GM12873 (cell line): ENCODE results near the gene C13orf42.

ENCODE experiments used
- TF ChIP-seq, protein P1 (sequence below): IDR thresholded peaks from 2 replicates; pipeline ENCODE4 v1.5.1; 2012; ENCODE audit warnings: low read depth, mild to moderate bottlenecking, moderate library complexity, low read length, control low read depth; ENCODE audit not compliant: insufficient read depth; ENCODE audit errors: missing control alignments

Gene C13orf42

GRCh38 chr13:51063909-51064308 lies 47.2 kb downstream of the C13orf42 start:
- TF ChIP-seq, protein P1, sequence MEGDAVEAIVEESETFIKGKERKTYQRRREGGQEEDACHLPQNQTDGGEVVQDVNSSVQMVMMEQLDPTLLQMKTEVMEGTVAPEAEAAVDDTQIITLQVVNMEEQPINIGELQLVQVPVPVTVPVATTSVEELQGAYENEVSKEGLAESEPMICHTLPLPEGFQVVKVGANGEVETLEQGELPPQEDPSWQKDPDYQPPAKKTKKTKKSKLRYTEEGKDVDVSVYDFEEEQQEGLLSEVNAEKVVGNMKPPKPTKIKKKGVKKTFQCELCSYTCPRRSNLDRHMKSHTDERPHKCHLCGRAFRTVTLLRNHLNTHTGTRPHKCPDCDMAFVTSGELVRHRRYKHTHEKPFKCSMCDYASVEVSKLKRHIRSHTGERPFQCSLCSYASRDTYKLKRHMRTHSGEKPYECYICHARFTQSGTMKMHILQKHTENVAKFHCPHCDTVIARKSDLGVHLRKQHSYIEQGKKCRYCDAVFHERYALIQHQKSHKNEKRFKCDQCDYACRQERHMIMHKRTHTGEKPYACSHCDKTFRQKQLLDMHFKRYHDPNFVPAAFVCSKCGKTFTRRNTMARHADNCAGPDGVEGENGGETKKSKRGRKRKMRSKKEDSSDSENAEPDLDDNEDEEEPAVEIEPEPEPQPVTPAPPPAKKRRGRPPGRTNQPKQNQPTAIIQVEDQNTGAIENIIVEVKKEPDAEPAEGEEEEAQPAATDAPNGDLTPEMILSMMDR: no peak

GRCh38 chr13:51058461-51059167 lies 52.5 kb downstream of the C13orf42 start:
- TF ChIP-seq, protein P1: no peak

GRCh38 chr13:51057906-51058305 lies 53.2 kb downstream of the C13orf42 start:
- TF ChIP-seq, protein P1: no peak

DNA sequence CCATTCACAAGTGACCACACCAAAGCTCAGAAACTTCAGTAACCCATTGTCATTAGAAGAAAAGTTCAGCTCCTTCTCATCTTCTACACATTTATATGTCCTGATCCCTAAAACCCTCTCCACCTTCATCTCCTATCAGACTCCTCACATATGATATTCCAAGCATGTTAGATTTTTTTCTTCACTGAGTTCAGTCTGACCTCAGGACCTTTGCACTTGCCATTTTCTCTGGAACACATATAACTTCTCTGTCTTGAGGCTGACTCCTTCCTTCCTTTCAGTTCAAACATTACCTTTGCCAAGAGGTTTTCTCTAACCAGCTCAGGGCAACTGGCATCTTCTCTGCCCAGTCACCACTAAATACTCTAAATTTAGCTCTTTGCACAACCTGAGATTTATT lies 54.1 kb downstream of the C13orf42 start:
- TF ChIP-seq, protein P1: no peak

DNA sequence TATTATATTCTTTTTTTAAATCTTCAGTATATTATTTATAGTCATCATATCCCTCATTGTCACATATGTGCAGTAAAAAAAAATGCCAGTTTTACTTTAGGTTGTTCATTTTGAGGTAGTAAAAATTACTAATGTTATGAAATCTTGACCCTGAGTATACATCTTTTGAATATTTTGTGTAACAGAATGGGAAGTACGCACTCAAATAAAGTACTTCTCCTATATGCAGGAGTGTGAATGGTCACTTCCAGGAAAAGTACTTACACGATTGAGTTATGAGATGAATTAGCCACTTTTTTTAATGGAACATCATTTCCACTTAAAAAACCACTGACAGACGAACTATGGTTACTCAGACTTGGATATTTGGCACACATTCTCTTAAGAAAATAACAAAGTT lies 58.5 kb downstream of the C13orf42 start:
- TF ChIP-seq, protein P1: no peak

- TF ChIP-seq, protein P1: no peak
Observed at GRCh38 chr13:51050021-51050830, 60.8 kb downstream of the C13orf42 start.

DNA sequence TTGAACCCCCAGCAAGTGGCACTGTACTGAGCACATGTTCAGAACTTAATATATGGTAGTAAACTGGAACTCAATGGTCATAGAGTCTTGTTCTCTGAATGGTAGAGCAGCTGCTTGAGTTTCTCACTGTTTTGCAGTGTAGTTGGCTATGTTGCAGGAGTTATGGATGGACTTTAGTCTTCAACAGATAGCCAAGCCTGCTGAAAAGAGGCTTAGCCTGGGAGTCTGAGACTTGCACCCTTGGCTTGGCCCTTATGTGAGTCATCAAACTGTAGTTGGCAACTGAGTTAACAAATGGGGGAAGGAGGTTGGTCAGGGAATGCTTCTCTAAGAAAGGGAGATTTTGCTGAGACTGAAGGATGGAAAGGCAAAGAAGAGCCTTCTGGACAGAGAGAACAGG lies 62.5 kb downstream of the C13orf42 start:
- TF ChIP-seq, protein P1: no peak
